SK-N-SH (cell line): Measurements from ENCODE around the gene SPINK8.

Source experiments
- CHD2 ChIP-seq: fragments of 150-350 bp; IDR thresholded peaks from 2 replicates; pipeline ENCODE4 v1.6.1; 2018; ENCODE audit warnings: low read length; ENCODE audit not compliant: partially characterized antibody
- CTCF ChIP-seq: fragments of 200-600 bp; sonication (generic); IDR thresholded peaks from 2 replicates; pipeline ENCODE4 v1.6.1; 2017; ENCODE audit warnings: antibody characterized with exemption, mild to moderate bottlenecking, moderate library complexity
- FOSL2 ChIP-seq: IDR thresholded peaks from 2 replicates; pipeline ENCODE4 v1.4.0; 2012; ENCODE audit warnings: low read depth, mild to moderate bottlenecking, moderate library complexity, borderline replicate concordance
- MAX ChIP-seq: IDR thresholded peaks from 2 replicates; pipeline ENCODE4 v1.4.0; 2012; ENCODE audit warnings: low read depth
- MXI1 ChIP-seq: IDR thresholded peaks from 2 replicates; pipeline ENCODE4 v1.6.1; 2012; ENCODE audit warnings: mild to moderate bottlenecking, low read depth, low read length, improper control_type of control experiment
- POLR2AphosphoS5 ChIP-seq: IDR thresholded peaks from 2 replicates; pipeline ENCODE4 v1.6.1; 2012; ENCODE audit warnings: low read depth, low read length
- RAD21 ChIP-seq: IDR thresholded peaks from 2 replicates; pipeline ENCODE4 v1.6.1; 2012; ENCODE audit warnings: mild to moderate bottlenecking, low read length
- TAF1 ChIP-seq: IDR thresholded peaks from 2 replicates; pipeline ENCODE4 v1.6.1; 2012; ENCODE audit warnings: low read depth, mild to moderate bottlenecking, low read length, moderate library complexity, borderline replicate concordance
- USF1 ChIP-seq: IDR thresholded peaks from 2 replicates; pipeline ENCODE4 v1.4.0; 2012; ENCODE audit warnings: low read depth, borderline replicate concordance
- YY1 ChIP-seq: IDR thresholded peaks from 2 replicates; pipeline ENCODE4 v1.4.0; 2012; ENCODE audit warnings: low read depth, mild to moderate bottlenecking

- TF ChIP-seq CTCF (no peak), CHD2 (no peak), TAF1 (no peak), RAD21 (no peak), USF1 (no peak), YY1 (no peak), POLR2AphosphoS5 (no peak), MAX (no peak), FOSL2 (no peak), MXI1 (no peak)
Observed at GRCh38 chr3:48285132-48285531, 48.3 kb downstream of the SPINK8 start.
